Smooth muscle cell (in vitro differentiated cells): ENCODE measurements around the gene CGAS. TPM values are rescaled to one million over a fixed set of nuclear protein-coding genes. Genes with fewer than 3 reads are reported as not detected.

Experiments used
- DNase-seq: peaks from one replicate; lab custom pipeline; 2025; ENCODE audit not compliant: unreplicated experiment; lab: John Stamatoyannopoulos, UW
- H2AFZ ChIP-seq: fragments of 200-600 bp; sonication (generic); 2 replicates; pipeline ENCODE4 v1.6.0; 2016; ENCODE audit warnings: antibody characterized with exemption, low read depth, mild to moderate bottlenecking
- H3F3A ChIP-seq: fragments of 200-600 bp; sonication (generic); 2 replicates; pipeline ENCODE4 v1.6.0; 2017; ENCODE audit warnings: antibody characterized with exemption, low read depth
- H3K27ac ChIP-seq: fragments of 200-600 bp; sonication (generic); 2 replicates; pipeline ENCODE4 v1.5.1; 2016; ENCODE audit warnings: low read depth, mild to moderate bottlenecking
- H3K27me3 ChIP-seq: fragments of 200-600 bp; sonication (generic); 2 replicates; pipeline ENCODE4 v1.6.1; 2016; ENCODE audit warnings: low read depth, mild to moderate bottlenecking
- H3K36me3 ChIP-seq: fragments of 200-600 bp; sonication (generic); 2 replicates; pipeline ENCODE4 v1.5.1; 2016; ENCODE audit warnings: low read depth
- H3K4me1 ChIP-seq: fragments of 200-600 bp; sonication (generic); 2 replicates; pipeline ENCODE4 v1.5.1; 2016; ENCODE audit warnings: low read depth
- H3K4me2 ChIP-seq: fragments of 200-600 bp; sonication (generic); 2 replicates; pipeline ENCODE4 v1.6.0; 2016; ENCODE audit warnings: mild to moderate bottlenecking
- H3K4me3 ChIP-seq: fragments of 200-600 bp; sonication (generic); 2 replicates; pipeline ENCODE4 v1.5.1; 2016; ENCODE audit warnings: mild to moderate bottlenecking
- H3K79me2 ChIP-seq: fragments of 200-600 bp; sonication (generic); 2 replicates; pipeline ENCODE4 v1.6.0; 2016; ENCODE audit warnings: low read depth, mild to moderate bottlenecking
- H3K9ac ChIP-seq: fragments of 200-600 bp; sonication (generic); 2 replicates; pipeline ENCODE4 v1.6.0; 2016; ENCODE audit warnings: low read depth
- H3K9me3 ChIP-seq: fragments of 200-600 bp; sonication (generic); replicated peaks from 2 replicates; pipeline ENCODE4 v1.5.1; 2016; ENCODE audit warnings: low read depth
- H4K20me1 ChIP-seq: fragments of 200-600 bp; sonication (generic); 2 replicates; pipeline ENCODE4 v1.6.0; 2016; ENCODE audit warnings: low read depth
- CTCF ChIP-seq: fragments of 200-600 bp; sonication (generic); IDR thresholded peaks from 2 replicates; pipeline ENCODE4 v1.5.1; 2017; ENCODE audit warnings: borderline replicate concordance, mild to moderate bottlenecking, antibody characterized with exemption; ENCODE audit not compliant: insufficient read depth, poor library complexity, severe bottlenecking
- whole genome bisulfite sequencing: methylation state at CpG from one replicate; pipeline ENCODE4 v1.1.7; 2016; ENCODE audit warnings: low lambda C conversion rate; 5-methylcytosine and 5-hydroxymethylcytosine counted together
- polyA plus RNA-seq: library from polyadenylated mRNA; unstranded; fragments of >200 nt; fragmentation: Nextera tagmentation; extraction: Ambion mirVana; gene quantifications from 2 replicates; pipeline ENCODE4 v1.2.1, GENCODE V29; 2016
- total RNA-seq: library from RNA; depleted of rRNA; stranded (reverse); fragments of >200 nt; gene quantifications from 2 replicates; pipeline ENCODE4 v1.2.3, GENCODE V29; 2014

CGAS gene
- total and polyA plus RNA-seq, 2 experiments from 2014 or later = 1.6 to 2.6 TPM

GRCh38 chr6:73455865-73456629 is 4.0 kb upstream of the CGAS start:
- no peak overlapping the region for H2AFZ ChIP-seq
- no peak overlapping the region for H3K4me3 ChIP-seq
- H4K20me1 ChIP-seq = no peaks in the 10 kb centered on the region
- H3K36me3 ChIP-seq = no peaks in the 10 kb centered on the region
- no peaks in the 10 kb centered on the region for H3K9me3 ChIP-seq
- H3K79me2 ChIP-seq = no peaks in the 10 kb centered on the region
- no peak for DNase-seq
- peaks cover 7% of the 10 kb centered on the region for H3K27me3 ChIP-seq
- H3K4me1 ChIP-seq = peaks cover 2% of the 10 kb centered on the region
- H3K27ac ChIP-seq = no peak overlapping the region
- TF ChIP-seq CTCF = no peak
- no peak overlapping the region for H3K4me2 ChIP-seq
- 84% methylated on average over 3 of the region's 3 CpGs for WGBS
- H3F3A ChIP-seq = no peaks in the 10 kb centered on the region
- no peak overlapping the region for H3K9ac ChIP-seq

- Histone ChIP-seq H3K36me3 (no peaks in the 10 kb centered on the region), H3K9ac (no peak overlapping the region), H3K79me2 (no peaks in the 10 kb centered on the region), H3K4me2 (peak overlapping the region; percentile 85), H3K27ac (no peak overlapping the region), H4K20me1 (no peaks in the 10 kb centered on the region), H3K9me3 (no peaks in the 10 kb centered on the region), H3K27me3 (peaks cover 8% of the 10 kb centered on the region), H3F3A (no peaks in the 10 kb centered on the region), H2AFZ (peak overlapping the region; percentile 81), H3K4me1 (no peaks in the 10 kb centered on the region), H3K4me3 (peak overlapping the region; percentile 52)
- no peak for TF ChIP-seq CTCF
- 32% methylated on average over 66 of the region's 79 CpGs for WGBS
- DNase-seq = no peak
Observed at GRCh38 chr6:73451223-73452106, 632 bp downstream of the CGAS start.

- Histone ChIP-seq H3F3A (no peaks in the 10 kb centered on the region), H4K20me1 (no peaks in the 10 kb centered on the region), H3K79me2 (no peaks in the 10 kb centered on the region), H3K4me3 (no peak overlapping the region), H3K27me3 (no peaks in the 10 kb centered on the region), H3K9me3 (no peaks in the 10 kb centered on the region), H2AFZ (no peak overlapping the region), H3K4me1 (no peaks in the 10 kb centered on the region), H3K36me3 (no peaks in the 10 kb centered on the region), H3K9ac (no peak overlapping the region), H3K4me2 (no peak overlapping the region), H3K27ac (no peak overlapping the region)
- no peak for TF ChIP-seq CTCF
- no peak for DNase-seq
- WGBS = 94% methylated on average over 3 of the region's 3 CpGs
Observed at GRCh38 chr6:73443555-73443954, 8.5 kb downstream of the CGAS start.
